ENCODE results near the gene AQR. TPM values are rescaled to one million over a fixed set of nuclear protein-coding genes. Genes with fewer than 3 reads are reported as not detected.

Gene AQR
- polyA plus RNA-seq, 1 donor from 2014 or later, result 22.4 TPM

- Histone ChIP-seq H3K9ac (ENCODE audit: low read length) (no peak overlapping the region), H3K79me2 (replicated peaks; ENCODE audit: insufficient read depth, low read length) (no peaks in the 10 kb centered on the region), H3K27me3 (ENCODE audit: insufficient read depth, low read depth, low read length) (no peaks in the 10 kb centered on the region), H3F3A (ENCODE audit: insufficient read depth, low read length, poor library complexity, severe bottlenecking) (no peaks in the 10 kb centered on the region), H3K4me2 (ENCODE audit: low read length) (no peak overlapping the region), H2AFZ (ENCODE audit: low read depth, low read length) (no peak overlapping the region), H4K20me1 (ENCODE audit: insufficient read depth) (no peaks in the 10 kb centered on the region), H3K9me3 (ENCODE audit: low read length) (no peaks in the 10 kb centered on the region), H3K9me2 (ENCODE audit: insufficient read depth, low read length) (no peaks in the 10 kb centered on the region), H3K4me3 (ENCODE audit: low read length) (no peak overlapping the region), H3K36me3 (ENCODE audit: insufficient read depth, low read length) (no peaks in the 10 kb centered on the region), H3K27ac (ENCODE audit: low read length) (no peak overlapping the region)
- TF ChIP-seq EP300 (conservative IDR thresholded peaks at IDR 0.05; ENCODE audit: poor library complexity, severe bottlenecking) (no peak), REST (IDR thresholded peaks at IDR 0.05; ENCODE audit: borderline replicate concordance) (no peak), RAD21 (conservative IDR thresholded peaks at IDR 0.05) (no peak), POLR2AphosphoS5 (IDR thresholded peaks at IDR 0.05) (no peak), MXI1 (conservative IDR thresholded peaks at IDR 0.05; ENCODE audit: poor library complexity, severe bottlenecking) (no peak), CTCF (IDR thresholded peaks at IDR 0.05; ENCODE audit: poor library complexity, severe bottlenecking) (no peak), EZH2 (IDR thresholded peaks at IDR 0.05; ENCODE audit: borderline replicate concordance, insufficient read depth, low read length, poor library complexity, severe bottlenecking) (no peak)
These were observed 30.4 kb upstream of the AQR start for GRCh38 chr15:34999906-35000305.

DNA sequence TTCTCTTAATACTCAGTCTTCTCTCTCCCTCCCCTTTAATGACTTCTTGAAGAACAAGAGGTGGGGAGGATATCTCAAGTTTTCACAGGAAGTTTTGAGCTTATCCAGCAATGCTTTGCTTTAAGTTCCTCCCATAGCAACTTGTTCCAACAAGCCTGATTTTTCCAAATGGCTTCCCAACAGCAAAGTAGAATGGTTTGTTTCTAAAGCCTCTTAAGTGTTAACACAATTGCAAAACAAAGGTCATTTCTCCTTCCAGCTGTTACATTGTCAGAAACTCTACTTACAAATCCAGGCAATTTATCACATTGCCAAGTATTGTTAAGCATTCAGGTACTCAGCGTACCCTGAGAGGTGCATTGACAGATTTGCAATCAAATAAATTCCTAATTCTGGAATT is 25.4 kb upstream of the AQR start:
- Histone ChIP-seq H2AFZ (ENCODE audit: low read depth, low read length) (no peak overlapping the region), H4K20me1 (ENCODE audit: insufficient read depth) (no peaks in the 10 kb centered on the region), H3K27ac (ENCODE audit: low read length) (no peak overlapping the region), H3K27me3 (ENCODE audit: insufficient read depth, low read depth, low read length) (no peaks in the 10 kb centered on the region), H3K4me3 (ENCODE audit: low read length) (no peak overlapping the region), H3K36me3 (ENCODE audit: insufficient read depth, low read length) (no peaks in the 10 kb centered on the region), H3K4me2 (ENCODE audit: low read length) (no peak overlapping the region), H3F3A (ENCODE audit: insufficient read depth, low read length, poor library complexity, severe bottlenecking) (no peaks in the 10 kb centered on the region), H3K9me3 (ENCODE audit: low read length) (no peaks in the 10 kb centered on the region), H3K9me2 (ENCODE audit: insufficient read depth, low read length) (no peaks in the 10 kb centered on the region), H3K9ac (ENCODE audit: low read length) (no peak overlapping the region), H3K79me2 (replicated peaks; ENCODE audit: insufficient read depth, low read length) (no peaks in the 10 kb centered on the region)
- TF ChIP-seq POLR2AphosphoS5 (IDR thresholded peaks at IDR 0.05) (no peak), RAD21 (conservative IDR thresholded peaks at IDR 0.05) (no peak), CTCF (IDR thresholded peaks at IDR 0.05; ENCODE audit: poor library complexity, severe bottlenecking) (no peak), REST (IDR thresholded peaks at IDR 0.05; ENCODE audit: borderline replicate concordance) (no peak), TAF1 (IDR thresholded peaks at IDR 0.05; ENCODE audit: low read depth) (no peak), EZH2 (IDR thresholded peaks at IDR 0.05; ENCODE audit: borderline replicate concordance, insufficient read depth, low read length, poor library complexity, severe bottlenecking) (no peak), MXI1 (conservative IDR thresholded peaks at IDR 0.05; ENCODE audit: poor library complexity, severe bottlenecking) (no peak), SMC3 (conservative IDR thresholded peaks at IDR 0.05; ENCODE audit: poor library complexity) (no peak), EP300 (conservative IDR thresholded peaks at IDR 0.05; ENCODE audit: poor library complexity, severe bottlenecking) (no peak)

Data from neural cell (in vitro differentiated cells).